M059J (cell line): ENCODE measurements around the gene SH3RF3. TPM values are rescaled to one million over a fixed set of nuclear protein-coding genes. Genes with fewer than 3 reads are reported as not detected.

Source experiments
- DNase-seq: peaks from one replicate; pipeline ENCODE4 v3.0.0-alpha.2; 2012; ENCODE audit warnings: low read depth
- total RNA-seq: library from RNA; depleted of rRNA; stranded (reverse); fragments of >200 nt; shearing (Covaris generic); gene quantifications from 2 replicates; pipeline ENCODE4 v1.2.3, GENCODE V29; 2014

Gene SH3RF3
- total RNA-seq, 1 experiment from 2014 or later: 2.5 TPM

DNA sequence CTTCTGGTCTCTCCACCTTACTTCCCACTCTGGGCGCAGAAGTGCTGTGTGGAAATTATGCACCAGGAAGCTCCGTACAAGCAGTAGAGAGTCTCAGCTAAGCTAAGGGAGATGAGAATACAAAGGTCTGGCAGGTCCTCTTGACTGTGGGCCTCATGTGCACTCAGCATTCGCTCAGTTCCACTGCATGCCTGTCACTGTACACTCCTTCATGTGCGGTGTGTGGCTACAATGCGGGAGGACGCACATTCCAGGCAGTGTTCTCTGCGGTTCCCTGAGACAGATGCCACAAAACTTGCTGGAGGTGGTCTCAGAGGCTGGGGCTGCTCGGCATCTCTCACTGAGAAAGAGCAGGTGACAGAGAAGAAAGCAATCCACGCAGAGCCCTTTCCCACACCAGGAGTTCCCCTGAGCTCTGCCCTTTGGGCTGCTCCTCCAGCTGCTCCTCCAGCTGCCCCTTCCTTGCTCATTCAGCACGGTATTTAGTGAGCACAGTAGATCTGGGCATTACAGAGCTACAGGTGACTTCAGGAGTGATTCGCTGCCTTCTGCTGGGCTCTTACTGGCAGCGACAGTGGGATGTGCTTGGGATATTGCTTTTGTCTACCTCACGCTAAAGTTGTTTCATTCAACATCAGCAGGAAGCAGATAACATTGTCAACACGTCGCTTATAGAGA lies 176.6 kb downstream of the SH3RF3 start:
- no peak for DNase-seq

DNA sequence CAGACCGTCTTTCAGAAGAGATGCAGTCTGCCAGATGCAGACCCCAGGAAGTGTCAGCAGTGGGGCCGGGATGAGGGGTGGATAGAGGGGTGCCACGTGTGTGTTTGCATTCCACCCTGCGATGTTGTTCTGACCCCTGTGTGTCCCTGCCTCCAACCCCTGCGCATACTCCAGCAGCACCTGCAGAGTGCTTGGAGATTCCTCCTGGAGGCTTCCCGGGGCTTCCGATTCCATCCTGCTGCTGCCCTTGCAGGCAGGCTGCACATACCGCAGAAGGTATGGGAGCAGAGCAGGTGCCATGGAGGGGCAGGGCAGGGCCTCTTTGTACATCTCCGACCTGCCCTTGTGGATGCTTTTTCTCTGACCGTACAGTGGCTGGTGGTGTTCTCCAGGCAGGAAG lies 177.2 kb downstream of the SH3RF3 start:
- no peak for DNase-seq

DNA sequence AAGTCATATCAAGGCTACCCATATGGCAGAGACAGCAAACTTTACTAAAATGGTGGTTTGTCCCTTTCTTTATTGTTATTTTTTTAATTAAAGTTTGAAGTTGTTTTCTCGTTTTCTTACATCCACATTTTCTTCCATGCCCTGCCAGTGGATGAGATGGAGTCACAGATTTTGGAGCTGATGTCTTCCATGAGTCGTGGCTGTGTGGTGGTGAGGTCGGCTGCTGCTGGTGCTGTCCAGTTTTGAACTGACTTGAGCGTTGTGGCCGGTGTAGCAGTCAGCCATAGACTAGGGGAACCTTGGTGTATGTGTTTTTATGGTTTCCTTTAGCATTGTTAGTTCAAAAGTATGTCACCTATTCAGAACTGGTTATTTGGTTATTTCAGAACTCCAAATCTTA lies 182.8 kb downstream of the SH3RF3 start:
- DNase-seq: no peak

DNA sequence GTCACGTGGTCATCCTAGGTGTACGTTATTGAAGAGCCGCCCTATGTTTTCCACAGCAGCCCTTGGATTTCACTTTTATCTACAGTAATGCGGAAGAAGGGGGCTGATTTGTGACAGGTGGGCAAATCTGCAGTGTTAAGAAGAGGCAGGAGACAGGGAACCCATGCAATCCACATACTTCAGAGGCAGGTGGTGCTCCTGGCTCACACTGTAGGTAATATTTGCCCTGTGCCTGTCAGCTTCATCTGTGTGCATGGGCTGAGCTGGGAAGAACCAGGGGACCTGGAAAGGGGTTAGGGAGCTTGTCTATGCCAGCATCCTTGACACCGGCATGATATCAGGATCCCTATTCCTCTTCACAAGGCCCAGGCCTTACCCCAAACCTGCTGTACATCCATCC lies 183.9 kb downstream of the SH3RF3 start:
- no peak for DNase-seq

DNA sequence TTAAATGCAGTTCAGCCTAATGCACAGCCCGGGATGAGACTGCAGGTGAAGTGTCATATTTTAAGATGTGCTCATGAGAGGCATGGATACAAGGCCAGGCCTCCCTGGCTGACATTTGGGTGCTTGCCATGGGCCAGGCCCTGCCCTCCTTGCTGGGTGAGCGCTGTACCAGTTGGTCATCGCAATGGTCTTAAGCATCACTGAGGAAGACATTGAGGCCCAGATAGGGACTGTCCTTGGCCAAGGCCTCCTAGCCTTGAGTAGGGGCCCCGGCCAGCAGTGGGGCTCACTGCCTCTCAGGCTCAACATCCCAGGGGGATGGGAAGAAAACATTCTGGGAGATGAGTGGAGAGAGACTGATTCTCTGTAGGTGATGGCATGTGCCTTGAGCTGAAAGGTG lies 184.3 kb downstream of the SH3RF3 start:
- DNase-seq: no peak

DNA sequence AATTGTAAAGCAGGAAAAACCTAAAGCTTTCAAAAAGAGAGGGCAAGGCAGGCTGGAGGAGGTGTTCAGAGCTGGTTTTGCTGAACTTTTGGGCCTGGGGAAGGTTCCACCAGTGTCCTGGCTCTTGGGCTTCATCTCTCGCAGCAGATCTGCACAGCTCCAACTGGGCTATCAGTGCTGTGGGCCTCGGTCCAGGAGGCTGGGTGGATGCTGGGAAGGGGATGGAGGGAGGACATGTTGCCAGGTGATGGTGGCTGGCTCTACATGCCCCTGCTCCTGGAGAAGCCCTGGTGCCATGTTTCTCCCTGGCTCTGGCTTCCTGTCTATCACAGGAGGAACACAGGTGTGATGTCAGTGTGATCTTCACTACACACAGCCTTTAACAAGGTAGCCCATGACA lies 187.1 kb downstream of the SH3RF3 start:
- no peak for DNase-seq

DNA sequence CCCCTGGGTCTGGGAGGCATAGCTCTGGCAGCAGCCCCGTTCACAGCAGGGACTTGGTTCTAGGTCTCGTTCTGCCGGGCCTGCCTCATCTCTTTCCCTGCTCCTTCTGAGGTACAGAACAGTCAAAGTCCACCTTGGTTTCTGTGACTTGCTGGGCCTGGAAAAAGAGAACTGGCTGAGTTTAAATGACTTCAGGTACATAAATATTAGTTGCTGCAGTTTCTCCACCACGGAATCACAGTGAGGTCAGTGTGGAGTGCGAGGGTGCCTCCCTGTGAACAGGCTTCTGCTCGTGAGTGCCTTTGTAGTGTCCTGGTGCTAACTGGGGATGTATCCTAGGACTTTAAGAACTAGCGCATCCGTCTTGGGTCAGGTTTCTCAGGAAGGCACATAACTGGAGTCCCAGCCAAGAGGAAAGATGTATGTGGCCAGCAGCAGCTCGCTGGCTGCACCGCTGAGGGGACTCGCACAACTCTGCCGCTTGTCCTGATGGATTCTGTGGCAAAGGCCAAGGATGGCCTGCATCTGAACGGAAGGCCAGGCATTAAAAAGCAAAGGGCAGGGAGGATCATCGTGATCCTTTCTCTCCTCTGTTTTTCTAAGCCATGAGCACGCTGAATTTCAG lies 188.6 kb downstream of the SH3RF3 start:
- no peak for DNase-seq

DNA sequence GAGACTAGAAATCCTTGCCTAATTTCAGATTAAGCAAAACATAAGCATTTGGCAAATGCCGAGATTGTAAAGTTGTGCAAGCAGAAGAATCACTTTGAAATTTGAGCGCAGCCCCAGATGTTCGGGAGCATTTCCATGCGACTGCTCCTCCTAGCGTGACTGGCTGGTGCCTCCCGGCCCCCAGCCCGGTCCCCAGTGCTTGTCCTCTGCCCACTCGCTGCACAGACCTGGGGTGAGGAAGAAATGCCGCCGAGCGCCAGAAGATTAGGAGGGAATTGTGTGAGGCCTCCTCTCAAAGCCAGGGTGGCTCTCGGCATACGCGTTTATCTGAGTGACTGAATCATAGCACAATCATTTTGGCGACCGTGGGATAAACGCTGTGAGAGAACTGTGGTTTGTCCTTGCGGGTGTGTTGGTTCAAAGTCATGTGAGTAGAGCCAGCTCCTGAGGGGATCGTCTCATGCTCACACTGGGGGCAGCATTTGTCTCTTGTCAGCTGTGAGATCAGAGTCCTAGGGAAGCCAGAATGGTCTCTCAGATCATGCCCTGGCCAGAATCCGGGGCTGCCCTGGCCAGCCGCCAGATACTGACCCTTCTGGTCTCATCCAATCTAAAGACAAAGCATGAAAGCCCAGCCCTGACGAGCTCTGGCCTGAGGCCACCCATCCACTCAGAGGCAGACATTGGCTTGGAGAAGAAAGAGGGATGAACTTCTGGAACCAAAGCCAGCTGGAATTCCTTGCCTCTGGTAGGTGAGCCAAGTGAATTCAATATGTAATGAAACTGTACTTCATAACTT lies 189.3 kb downstream of the SH3RF3 start:
- peak; percentile 91 for DNase-seq

DNA sequence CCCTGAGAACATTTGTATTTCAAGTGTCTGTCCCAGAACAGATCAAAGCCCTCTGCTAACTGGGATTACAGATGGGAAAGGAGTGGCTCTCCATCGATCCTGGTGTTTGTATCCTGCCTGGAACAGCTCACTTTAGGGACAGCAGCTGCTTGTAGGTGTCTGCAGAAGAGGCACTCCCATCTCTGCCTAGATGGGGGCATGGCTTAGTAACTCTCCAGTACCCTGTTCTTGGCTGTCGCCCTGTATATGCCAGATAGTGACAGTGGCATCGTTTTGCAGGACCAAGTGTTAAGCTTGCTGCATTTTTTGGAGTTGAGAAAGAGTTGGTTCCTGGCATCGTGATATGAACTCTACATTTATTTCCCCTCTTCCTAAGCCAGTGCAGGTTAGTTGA lies 189.9 kb downstream of the SH3RF3 start:
- no peak for DNase-seq

DNA sequence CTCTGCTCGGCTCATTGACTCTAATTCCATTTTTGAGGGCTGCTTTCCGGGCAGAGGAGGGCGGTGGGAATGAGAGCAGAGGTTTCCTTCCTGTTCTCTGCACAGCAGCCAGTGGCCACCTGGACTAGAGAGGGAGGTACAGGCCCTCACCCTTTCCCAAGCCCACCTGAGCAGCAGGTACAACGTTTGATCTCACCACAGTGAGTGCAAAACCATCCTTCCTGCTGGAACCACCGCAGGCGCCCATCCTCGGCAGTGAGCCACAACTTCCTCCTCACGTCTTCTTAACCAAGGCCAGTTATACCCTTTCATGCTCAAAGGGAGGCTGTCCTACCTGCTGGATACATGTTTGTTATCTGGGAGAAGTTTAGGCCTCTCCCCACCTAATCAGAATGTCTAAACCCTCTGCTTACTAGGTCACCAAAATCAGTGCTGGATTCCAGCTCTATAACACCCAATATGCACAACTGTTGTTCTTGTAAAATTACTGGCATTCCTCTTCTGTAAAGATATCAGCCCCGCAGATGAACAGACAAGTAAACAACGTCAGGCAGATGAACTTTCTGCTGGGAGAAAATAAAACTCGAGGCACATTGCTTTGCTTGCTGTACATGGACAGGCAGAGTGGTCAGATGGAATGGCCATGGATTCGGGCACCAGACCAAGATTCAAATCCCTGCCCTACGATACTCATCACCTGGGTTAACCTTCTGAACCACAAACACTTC lies 191.4 kb downstream of the SH3RF3 start:
- DNase-seq: no peak

DNA sequence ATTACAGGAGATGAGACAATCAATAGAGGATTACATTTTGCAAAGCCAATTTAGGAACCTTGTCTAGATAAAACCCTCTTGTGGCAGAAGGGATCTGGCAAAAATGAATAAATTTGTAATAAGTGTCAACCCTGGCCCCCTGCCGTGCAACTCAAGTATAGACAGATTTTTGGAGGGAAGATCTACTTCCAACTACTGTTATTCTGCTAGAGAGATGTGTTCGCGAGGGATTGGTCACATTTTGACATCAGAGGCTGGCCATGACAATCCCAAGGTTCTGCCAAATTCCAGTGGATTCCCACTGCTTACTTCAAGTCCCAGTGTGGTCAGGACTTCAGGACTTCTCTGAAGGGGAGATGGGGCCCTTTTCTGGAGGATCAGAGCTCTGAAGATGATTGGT lies 192.6 kb downstream of the SH3RF3 start:
- peak; percentile 49 for DNase-seq

DNA sequence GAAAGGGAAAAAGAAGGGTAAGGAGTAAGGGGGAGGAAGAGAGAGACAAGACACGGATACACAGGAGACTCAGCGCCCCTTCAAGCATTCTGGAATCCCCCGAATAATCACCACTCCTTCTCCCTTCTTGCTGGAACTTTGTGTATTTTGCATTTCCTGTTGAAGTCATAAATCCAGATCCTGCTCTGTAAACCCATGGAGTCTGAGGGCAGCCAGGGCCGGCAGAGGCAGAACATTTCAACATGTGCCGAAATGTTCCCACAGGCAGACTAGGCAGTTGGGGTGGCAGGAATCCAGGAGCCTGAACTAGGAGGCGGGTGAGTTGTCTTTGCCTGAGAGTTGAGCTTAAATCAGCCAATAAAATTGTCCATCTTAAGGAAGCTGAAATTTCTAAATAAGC lies 193.1 kb downstream of the SH3RF3 start:
- DNase-seq: peak; percentile 92

DNA sequence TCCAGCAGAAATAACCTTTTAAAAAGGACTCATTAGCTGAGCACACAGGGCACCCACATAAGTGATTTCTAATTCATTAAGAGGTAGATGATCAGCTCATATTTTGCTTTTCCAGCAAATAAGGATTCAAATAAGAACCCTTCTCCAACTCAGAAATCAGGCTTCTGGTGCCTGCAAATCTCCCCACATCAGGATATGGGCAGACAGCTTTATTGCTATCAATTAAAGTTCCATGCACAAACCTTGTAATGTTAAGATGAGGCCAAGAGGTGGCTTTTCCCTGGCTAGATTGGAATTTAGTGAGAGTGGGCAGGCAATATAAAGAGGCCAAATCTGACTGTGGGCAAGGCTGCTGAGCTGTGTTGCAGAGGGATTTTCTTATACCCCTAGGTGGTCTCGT lies 193.6 kb downstream of the SH3RF3 start:
- no peak for DNase-seq

DNA sequence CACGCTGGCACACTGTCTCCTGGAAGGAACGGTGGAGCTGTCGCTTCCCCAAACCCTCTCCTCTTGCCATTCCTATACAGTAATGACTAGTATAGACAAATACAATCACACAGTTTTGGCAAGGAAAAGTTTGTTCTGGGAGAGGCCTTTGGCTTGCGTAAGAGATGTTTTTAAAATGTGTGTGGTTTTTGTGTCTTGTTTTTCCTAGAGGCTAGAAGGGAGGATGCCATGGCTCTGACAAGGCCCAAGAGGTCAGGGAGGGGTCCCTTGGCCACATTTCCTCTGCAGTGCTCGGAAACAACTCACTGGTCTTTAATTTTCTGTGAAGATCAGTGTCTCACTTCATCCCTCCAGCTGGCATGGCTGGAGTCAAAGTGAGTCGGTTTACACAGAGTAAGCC lies 195.9 kb downstream of the SH3RF3 start:
- DNase-seq: peak; percentile 96

DNA sequence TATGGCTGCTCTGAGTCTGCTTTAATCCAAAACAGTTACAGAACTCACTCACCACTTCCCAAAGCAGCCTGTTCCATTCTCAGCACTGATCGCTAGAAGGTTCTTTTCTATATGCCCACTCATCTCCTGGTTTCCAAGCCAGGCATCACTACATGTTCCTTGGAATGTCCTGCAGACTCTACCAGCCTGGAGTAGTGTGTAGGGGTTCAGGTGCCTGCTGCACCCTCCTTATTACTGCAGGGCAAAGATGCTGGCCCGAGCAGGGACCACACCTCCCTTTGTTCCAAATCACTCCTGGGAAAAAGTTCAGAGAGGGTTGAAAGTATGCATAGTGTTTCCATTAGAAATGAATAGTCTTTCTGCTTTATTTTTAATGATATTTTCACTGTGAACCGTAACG lies 196.6 kb downstream of the SH3RF3 start:
- DNase-seq: no peak

DNA sequence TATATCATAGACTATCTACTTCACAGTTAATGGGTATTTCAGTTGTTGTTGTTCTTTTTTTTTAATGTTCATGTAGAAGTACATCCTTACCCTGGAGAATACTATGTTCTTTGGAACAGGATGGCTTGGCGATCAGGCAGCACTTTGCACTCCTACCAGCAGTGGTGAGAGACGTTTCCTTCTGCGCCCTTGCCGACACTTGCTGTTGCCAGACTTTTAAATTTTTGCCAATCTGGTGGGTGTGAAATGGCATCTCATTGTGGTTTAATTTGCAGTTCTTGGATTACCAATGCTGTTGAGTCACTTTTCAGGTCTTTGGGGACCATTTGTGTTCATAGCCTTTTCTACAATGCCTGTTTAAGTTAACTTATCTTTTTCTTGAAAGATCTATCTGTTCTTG lies 197.3 kb downstream of the SH3RF3 start:
- no peak for DNase-seq

DNA sequence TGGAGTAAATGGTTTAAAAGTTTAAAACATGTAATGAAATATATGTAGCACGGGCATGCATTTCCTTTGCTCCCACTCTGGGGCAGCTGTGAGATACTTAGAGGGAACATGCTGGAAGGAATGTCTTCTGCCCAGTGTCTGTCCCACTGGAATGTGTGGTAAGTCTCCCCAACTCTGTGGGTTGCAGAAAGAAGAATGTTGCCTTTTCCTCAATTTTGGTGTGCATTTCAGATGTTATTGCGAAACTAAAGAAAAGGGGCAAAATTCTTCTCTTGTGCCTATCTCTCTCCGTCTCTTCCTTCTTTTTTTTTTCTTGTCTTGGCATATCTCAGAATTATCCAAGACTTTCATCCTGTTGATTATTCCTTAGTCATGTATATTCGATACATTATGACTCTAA lies 201.1 kb downstream of the SH3RF3 start:
- peak; percentile 49 for DNase-seq

DNA sequence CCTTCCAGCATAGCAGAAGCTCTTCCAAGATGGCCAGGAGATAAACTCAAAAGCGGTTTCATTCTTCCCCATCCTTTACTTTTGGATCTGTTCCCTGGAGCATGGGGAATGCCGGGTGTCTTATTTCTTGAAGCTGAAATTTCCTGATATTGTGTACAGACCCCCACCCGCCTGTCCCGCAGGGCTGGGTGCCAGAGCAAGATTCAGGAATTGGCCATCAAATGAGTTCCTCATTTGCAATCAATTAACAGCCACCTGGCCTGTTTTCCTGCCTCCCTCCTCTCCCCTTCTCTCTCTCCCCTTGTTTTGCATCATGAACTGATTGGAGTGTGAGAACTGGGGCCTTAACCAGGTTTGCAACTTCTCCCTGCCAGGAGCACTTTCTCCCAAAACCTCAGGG lies 202.1 kb downstream of the SH3RF3 start:
- DNase-seq: no peak

DNA sequence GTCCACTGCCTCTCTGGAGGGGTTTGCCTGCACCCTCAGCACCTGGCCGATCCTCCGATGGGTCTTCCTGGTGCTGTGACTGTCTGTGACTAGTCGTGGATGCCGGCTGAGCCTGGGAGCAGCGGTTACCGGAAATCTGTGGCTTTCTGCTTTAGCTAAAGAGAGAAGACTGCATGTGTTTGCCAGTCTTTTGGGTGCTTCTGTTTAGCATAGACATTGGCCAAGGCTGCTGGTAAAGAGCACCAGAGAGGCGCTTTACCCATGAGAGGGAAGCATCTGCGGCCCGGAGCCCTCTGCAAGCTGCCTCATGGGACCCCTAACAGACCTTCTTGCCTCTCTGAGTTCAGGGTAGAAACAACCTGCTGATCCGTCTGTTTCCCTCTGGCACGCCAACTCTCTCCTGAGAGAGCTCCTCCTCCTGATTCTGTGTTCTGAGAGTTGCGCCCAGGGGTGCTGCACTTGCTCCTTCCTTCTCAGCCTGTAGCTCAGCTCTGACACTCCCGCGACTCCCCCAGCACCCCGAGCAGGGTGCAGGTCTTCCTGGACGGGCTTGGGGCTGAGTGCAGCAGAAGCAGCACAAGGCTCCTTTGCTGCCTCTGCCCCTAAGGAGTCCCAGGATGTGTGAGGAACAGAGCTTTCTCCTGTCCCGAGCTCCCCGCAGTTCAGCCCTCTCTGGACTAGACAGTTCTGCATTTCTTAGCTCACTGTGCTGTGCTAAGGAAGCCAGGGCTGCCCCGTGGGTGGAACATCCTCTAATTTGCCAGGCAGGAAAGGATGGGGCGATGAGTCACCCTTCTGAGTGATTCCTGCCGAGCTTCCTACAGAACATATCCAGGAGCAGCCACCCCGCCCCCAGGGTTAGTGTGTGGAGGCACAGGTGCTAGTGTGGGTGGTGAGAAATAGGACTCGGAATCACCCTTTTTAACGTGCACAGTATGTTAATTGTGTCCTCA lies 203.2 kb downstream of the SH3RF3 start:
- DNase-seq: peak; percentile 96

DNA sequence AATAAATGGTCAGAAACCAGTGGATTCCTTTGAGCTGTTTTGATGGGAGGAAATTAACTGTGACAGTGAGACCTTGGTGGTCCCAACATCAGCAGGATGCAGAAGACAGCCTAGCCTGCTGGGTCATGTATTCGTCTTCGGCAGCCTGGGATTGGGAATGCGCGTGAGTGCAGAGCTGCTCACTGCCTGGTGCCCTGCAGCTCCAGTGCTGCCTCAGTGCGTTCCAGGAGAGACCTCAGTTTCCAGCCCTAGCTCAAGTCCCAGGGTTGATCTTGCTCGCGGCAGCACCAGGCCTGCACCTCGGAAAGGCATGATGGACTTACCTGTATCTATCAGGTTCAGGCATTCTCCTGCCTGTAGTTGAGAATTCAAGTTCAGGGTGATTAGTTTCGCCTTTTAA lies 203.9 kb downstream of the SH3RF3 start:
- DNase-seq: no peak
